Stimulated activated CD4-positive, alpha-beta T cell treated with anti-CD3 and anti-CD28 coated beads, Interleukin-4, amount 100 ng/mL, for 48 hours (primary cell): ENCODE measurements around the gene MERTK.
"Not testable (repeated sequence)": the region's sequence is repeated elsewhere in the genome, so short reads cannot be mapped to it uniquely, and the experiment has no call there.

Experiments used
- DNase-seq, 2 donors: peaks; one replicate each; pipeline ENCODE4 v3.0.0-alpha.2; 2020; ENCODE audit warnings: low read depth in 2 of 2

The MERTK gene

DNA sequence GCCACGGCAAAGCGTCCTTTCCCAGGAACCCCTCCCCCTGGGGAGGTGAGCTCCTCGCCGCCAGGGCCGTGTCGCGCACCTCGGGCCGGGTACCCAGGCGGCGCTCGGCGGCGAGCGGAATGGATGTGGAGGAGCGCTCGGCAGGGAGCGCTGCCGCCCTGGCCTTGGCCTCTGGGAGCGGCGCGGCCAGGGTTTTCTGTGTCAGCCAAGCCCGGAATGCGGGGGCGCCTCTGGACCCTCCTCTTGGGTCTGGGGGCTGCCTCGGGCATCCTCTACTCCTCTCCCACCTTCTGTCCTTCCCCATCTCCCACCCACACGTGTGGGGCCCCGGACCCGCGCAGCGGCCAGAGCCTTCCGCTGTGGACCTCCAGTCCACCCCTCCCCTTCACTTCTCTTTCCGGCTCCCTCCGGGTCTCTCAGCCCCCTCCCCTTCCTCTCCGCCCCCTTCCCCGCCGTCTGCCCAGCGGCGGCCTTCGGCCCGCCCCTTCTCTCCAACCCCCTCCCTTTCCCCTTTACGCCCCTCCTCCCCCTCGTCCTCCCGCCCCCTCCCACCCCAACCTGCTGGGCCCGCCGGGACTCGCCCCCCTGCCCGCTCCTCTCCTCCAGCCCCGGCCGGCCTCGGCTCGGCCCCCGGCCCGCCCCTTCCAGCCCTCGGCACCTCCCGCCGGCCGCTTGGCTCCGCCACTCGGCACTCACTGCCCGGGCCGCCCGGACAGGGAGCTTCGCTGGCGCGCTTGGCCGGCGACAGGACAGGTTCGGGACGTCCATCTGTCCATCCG is at the start of gene MERTK:
TSS of gene MERTK (plus strand) at position 684 of the 779 bp plus-strand sequence. CDS start 129 bp downstream, outside the sequence.
- DNase-seq: peak; percentile 48 to 54

GRCh38 chr2:111850646-111851045 is 47.8 kb upstream of the MERTK start:
- peak; percentile 13 to 23 for DNase-seq

DNA sequence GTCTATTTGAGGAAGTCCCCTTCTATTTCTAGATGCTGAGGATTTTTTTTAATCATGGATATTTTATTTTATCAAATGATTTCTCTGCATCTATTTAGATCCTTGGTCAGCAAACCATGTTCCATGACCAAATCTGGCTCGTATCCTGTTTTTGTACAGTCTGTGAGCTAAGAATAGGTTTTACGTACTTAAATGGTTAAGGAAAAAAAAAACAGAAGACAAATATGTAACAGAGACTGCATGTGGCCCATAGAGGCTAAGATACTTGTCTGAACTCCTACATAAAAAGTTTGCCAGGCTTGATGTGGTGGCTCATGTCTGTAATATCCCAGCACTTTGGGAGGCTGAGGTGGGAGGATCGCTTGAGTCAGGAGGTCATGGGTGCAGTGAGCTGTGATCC is 45.9 kb upstream of the MERTK start:
- not testable (repeated sequence) for DNase-seq

GRCh38 chr2:111860005-111860404 is 38.4 kb upstream of the MERTK start:
- DNase-seq: not testable (repeated sequence)

- not testable (repeated sequence) for DNase-seq
Observed at GRCh38 chr2:111865124-111865523, 33.3 kb upstream of the MERTK start.

- not testable (repeated sequence) for DNase-seq
Observed at GRCh38 chr2:111872806-111873205, 25.6 kb upstream of the MERTK start.

- peak; percentile 81 to 87 for DNase-seq
Observed at GRCh38 chr2:111883661-111884591, 14.5 kb upstream of the MERTK start, which contains the start of gene ANAPC1. TSS of gene ANAPC1 (minus strand) at chr2:111884193. CDS start at chr2:111880825, 3,368 bp downstream.

DNA sequence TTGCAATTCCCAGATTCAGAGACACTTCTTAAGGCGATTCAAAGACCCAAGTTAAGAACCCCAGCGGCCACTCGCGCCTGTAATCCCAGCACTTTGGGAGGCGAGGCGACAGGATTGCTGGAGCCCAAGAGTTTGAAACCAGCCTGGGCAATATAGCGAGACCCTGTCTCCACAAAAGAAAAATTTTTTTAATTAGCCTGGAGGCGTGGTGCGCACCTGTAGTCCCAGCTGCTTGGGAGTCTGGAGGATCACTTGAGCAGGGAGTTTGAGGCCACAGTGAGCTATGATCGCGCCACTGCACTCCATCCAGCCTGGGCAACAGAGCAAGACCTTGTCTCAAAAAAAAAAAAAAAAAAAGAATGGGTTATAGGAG is 13.8 kb upstream of the MERTK start:
- DNase-seq: no peak

- no peak for DNase-seq
Observed at GRCh38 chr2:111896024-111896423, 2.4 kb upstream of the MERTK start.

- DNase-seq: no peak
Observed at GRCh38 chr2:111896576-111896975, 1.8 kb upstream of the MERTK start.

DNA sequence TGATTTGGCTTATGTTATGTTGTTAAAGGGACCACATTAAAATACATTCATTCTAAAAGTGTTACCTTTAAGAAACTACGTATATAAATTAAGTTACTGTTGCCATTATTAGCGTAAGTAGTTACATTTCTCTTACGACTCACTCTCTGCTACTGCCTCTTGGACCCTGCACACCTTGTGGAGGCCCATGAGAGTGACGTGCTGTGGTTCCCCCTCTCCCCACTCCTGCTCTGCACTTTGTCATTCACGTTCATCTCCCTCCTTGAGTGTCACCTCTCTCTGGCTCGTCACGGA is 830 bp upstream of the MERTK start:
- no peak for DNase-seq

DNA sequence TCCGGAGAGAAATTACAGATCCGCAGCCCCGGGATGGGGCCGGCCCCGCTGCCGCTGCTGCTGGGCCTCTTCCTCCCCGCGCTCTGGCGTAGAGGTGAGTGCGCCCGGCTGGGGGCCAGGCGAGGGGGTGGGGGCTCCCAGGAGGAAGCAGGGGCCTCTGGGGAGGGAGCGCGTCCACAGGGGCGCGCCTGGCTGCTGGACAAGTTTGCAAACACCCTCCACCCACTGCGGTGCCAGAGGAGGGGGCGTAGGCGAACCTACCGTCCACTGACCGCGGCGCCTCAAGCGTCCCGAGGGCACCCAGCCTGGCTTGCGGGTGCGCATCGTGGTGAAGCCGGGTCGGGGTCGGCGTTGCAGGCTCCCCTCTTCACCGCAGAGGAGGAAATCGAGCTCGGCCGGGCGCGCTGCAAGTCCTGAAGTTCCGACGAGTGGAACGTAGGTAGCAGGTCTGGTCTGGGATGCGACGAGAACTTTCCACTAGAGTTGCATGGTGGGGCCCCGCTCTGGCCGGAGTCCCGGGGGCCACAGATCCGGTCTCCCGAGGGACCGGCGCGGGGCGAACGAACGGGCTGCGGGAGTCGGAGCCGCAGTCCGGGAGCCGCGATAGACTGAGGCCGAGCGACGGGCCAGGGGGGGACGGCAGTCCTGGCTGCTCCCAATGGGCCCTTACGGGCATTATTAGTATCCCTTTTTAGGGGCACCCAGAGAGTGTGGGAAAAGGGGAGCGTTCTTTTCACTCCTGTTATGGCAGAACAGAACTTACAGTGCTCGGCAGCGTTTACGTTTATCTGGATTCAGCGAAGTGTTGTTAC is 502 bp downstream of the MERTK start:
- no peak for DNase-seq

GRCh38 chr2:111900859-111901258 is 2.5 kb downstream of the MERTK start:
- no peak for DNase-seq

DNA sequence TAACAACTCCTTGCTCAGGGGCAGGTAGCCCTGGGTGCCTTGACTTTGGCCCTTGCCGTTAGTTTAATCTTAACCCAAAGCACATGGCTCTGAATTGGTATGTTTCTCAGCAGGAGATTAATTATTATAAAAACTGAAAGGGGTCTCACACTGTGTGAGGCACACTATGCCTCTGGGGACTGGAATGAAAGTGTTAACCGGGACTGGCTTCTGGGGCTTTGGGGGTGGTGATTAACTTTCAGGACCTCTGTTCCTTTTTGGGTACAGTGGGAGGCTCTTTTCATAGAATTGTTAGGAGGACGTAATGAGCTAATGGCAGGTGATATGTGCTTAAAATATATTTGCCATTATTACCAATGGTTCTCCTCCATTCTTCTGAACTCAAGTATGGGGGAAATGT is 5.1 kb downstream of the MERTK start:
- DNase-seq: no peak

GRCh38 chr2:111903930-111904439 is 5.6 kb downstream of the MERTK start:
- no peak for DNase-seq

DNA sequence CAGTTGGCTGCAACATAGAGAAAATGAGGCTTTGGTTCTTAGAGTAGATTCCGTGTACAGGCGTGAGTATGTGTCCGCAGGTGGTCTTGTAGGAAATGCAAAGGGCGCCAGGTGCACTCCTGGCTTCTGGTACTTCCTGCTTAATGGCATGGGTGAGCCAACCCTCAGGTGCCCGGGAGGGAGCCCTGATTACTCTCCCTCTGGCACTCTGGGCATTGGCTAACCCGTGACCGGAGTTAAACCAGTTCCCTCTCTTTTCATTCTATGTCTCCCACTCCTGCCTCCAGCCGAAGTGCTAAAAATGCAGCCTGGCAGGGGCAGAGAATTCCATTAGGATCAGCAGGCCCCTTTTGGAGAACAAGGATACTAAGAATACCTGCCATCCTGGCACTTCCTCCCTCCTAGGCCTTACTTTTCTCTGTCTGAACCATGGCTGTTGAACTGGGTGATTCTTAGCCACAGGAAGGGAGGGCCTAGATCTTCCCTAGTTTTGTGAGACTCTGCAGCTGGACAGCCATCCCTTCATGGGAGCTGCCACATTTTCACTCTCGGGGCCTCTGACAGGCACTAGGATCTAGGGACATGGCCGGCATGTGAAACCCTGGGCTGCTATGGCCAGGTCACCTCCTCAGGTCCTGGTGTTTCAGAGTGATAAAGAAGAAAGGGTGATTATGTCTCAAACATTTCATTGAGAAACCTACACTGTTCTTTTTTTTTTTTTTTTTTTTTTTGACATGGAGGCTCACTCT is 6.5 kb downstream of the MERTK start:
- DNase-seq: no peak

DNA sequence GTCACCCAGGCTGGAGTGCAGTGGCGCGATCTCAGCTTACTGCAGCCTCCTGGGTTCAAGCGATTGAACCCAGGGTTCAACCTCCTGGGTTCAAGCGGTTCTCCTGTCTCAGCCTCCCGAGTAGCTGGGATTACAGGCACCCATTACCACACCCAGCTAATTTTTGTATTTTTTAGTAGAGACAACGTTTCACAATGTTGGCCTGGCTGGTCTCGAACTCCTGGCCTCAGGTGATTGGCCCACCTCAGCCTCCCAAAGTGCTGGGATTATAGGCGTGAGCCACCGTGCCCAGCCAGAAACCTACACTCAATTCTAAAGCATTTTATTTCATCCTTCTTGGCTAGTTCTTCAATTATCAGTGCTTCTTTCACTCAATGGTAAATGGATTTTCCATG is 7.1 kb downstream of the MERTK start:
- DNase-seq: not testable (repeated sequence)

- no peak for DNase-seq
Observed at GRCh38 chr2:111905990-111906735, 7.8 kb downstream of the MERTK start.

- no peak for DNase-seq
Observed at GRCh38 chr2:111908578-111908977, 10.2 kb downstream of the MERTK start.

GRCh38 chr2:111909079-111909478 is 10.7 kb downstream of the MERTK start:
- DNase-seq: no peak
